HL-60/S4 treated with retinoic acid at 250 ng/mL for 4 days and 3 days (cell line): ENCODE measurements around the gene IL18R1.

Experiments
- in situ Hi-C: fragments of 300-500 bp; cut with MboI; formaldehyde crosslinking; loops from 2 replicates; pipeline ENCODE4 v1.7.0; 2022; ENCODE audit warnings: low sequenced_read_pairs

Gene IL18R1

DNA sequence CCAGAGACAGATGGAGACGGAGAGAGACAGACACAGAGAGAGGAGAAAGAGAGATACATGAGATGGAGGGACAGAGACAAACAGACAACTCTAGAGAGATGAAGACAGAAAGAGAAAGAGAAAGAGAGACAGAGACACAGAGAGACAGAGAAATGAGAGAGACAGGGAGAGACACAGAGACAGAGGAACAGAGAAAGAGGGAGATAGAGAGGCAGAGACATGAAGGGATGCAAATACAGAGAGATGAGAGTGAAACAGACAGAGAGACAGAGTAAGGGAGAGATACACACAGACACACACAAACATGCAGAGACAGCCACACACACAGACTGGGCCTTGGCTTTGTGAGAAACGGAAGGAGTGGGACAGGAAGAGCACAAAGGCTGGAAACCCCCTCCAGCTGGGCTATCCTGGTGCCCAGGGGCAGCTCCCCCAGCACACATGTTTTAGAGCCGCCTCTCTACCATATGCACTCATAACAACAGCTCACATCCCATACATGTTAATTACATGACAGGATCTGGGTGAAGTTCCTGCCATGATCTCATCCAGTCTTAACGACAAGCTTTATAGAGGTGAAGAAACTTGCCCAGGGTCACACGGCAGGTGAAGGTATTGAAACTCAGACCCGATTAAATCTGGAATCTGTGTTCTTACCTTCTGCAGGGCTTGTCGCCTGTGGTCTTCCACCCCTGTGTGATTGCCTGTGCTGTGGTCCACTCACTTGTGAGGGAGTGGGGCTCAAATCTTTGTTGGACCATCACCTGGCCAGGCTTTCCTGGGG is 32.4 kb downstream of the IL18R1 start:
- in situ Hi-C loops: no loop called here

DNA sequence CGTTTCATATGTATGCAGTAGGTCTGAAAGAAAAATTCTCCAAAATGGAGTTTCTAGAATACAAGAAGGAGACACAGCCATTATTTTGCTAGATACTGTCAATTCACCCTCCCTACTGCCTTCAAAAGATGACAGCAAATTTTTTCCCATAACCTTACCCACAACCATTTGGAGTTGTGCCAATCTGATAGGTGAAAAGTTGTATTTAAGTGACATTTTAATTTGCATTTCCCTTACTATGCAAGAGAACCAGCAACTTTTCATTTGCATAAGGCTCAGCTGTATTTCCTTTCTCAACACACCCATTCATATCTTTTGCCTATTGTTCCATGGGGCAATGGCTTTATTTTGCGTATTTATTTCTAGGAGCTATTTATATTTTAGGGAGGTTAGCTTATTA is 36.0 kb downstream of the IL18R1 start:
- in situ Hi-C loops: no loop called here

DNA sequence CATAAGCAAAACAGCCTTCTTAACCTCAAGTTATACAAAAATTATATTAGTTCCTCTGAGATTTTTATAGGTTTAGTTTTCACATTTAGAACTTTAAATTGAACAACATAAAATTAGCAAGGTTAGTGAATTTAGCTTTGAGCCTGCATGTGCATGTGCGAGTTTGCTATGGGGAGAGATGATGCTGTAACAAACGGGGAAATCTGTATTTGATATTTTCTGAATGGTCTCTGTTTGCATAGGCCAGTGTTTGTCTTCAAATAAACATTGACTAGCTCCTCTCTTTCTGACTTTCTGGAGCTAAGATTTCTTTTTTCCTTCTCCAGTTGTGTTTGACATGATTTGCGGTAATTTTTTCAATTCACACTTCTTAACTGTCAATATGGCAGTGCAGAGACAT is 36.5 kb downstream of the IL18R1 start:
- in situ Hi-C loops: no loop called here

DNA sequence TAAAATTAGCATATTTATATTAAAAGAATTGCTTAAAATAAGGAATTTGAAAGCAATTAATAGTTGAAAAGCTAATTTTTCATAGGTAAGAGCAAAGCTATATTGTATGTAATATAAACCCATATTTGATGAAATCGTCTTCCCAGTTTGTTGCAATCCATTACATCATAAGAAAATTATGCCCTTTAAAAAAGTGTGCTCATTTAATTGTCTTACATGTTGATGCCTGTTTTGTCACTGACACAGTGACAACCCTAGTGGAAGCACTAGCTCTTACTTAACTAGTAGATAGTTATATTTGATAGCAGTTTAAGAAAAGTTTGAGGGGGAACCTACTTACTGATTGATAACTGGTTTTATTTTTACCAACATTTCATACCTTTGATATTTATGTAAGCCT is 37.3 kb downstream of the IL18R1 start:
- in situ Hi-C loops: no loop called here

DNA sequence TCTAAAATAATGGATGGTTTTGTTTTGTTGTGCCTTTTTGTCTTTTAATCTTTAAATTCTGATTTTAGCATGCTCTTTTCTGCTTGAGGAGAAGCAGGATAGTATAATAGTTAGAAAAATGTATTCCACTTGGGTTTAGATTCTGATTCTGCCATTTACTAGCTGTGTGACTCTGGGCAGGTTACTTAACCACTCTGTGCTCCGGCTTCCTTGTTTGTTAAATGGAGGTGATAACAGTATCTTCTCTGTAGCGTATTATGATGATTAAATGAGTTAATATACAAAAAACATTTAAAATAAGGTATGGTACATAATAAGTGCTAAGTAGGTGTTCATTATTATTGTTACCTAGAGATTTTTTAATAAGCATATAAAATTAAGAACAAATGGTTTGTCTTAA is 40.4 kb downstream of the IL18R1 start:
- in situ Hi-C loops: no loop called here

DNA sequence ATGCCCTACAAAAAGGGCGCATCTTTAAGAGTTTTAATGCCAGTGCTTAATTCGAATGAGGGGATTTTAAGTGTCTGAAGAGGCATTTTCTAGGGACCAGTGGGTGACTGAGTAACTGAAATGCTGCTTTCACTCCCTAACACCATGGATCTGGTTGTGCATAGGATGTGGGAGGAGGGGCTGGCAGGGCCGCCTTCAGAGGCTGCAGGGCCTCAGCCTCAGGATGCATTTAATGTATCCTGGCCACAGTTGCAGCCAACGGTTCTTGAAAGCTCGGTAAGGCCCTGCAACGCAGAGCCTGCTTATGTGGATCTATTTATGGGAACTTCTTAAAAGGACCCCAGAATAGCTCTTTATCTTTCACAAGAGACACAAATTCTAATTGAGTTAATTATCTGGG is 41.6 kb downstream of the IL18R1 start:
- in situ Hi-C loops: no loop called here

DNA sequence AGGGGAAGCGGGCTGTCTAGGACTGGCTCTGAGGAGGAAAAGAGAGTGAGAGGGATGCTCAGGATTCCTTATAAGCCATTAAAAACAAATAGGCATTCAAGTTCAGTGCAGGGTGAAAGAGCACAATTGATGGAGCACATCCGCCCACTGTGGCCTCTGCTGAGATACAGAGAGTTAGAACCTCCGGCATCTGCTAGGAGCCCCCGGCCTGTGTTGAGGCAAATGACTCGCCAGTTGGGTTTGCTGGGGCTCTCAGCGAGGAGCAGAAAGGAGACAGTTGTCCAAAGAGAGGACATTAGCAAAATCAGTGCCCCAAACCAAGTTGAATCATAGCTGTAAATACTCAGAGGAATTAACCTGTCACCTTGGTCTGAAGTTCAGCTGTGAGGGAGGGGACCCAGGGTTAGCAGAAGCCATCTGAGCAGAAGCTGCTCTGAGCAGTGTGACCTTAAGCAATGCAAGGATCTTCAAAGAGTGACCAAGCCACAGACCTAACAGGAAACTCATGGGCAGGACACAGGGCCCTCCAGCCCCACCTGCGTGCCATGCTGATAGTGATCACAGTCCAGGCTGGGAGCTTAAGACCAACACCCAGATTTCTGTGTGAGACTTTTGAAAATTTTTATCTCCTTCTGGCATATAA is 44.0 kb downstream of the IL18R1 start:
- in situ Hi-C loops: no loop called here

DNA sequence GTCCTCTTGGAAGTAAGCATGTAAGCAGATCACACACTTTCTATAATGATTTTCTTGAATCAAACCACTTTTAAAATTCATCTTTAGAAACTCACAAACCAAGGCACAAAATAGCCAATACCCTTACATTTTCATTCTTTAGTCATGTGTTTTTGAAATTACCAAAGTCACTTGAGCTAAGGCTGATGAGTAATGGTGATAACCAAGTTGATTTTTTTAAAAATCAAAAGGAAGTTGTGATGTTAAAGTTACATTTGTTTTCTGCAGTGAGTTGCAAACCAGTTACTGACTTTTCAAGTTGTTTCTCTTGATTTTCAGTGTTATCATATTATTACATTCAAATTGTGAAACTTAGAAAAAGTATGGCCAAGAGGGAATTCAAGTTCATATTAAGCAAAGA is 45.9 kb downstream of the IL18R1 start:
- in situ Hi-C loops: no loop called here

DNA sequence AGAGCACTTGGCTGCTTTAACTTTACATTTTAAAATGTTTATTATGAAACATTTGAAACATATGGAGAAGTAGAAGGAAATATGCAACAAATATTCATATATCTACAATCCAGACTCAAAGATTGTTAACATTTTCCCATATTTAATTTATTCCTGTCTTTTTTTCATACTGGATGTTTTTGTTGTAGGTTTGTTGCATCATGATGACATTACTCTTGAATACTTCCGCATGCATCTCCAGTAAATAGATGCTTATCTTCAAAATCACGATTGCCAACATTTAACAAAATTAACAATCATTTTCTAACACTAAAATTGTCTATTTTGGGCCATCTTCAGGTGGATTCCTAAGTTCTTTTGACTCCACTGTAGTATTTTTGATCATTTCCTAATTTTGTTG is 46.3 kb downstream of the IL18R1 start:
- in situ Hi-C loops: no loop called here

DNA sequence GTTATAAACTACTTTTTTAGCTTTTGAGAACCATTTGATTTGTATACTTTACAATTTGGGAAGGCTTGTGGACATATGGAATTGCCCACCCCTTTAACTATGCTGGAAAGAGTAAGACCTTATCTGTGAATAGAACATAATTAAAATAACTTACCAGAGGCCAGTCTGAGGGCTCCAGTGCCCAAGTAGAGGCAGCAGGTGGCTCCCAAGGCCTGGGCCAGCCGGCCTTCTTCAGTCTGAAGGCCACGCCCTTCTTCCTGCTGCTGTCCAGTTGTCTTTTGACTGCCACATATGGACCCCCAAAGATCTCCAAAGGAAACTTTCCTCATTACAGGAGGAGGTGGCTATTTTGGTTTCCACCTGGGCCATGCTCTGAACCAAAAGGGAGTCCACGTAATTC is 55.4 kb downstream of the IL18R1 start:
- in situ Hi-C loops: no loop called here

DNA sequence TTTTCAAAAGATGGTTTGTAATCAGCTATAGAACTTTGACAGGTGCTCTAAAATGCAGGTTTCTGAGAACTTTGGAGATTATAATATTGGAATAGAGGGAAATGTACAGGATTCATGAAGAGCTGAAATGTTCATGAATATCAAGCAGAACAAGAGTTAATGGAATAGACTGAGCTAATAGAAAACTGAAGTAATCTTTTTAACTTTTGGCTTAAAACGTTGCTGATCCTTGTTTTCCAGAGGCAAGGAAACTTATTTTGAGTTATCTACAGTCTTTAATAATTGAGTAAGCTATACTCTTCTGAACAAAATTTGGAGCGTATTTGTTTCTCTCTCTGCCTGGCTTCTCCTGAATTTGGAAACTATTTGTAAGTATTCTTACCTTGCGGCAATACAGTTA is 56.6 kb downstream of the IL18R1 start:
- in situ Hi-C loops: no loop called here

DNA sequence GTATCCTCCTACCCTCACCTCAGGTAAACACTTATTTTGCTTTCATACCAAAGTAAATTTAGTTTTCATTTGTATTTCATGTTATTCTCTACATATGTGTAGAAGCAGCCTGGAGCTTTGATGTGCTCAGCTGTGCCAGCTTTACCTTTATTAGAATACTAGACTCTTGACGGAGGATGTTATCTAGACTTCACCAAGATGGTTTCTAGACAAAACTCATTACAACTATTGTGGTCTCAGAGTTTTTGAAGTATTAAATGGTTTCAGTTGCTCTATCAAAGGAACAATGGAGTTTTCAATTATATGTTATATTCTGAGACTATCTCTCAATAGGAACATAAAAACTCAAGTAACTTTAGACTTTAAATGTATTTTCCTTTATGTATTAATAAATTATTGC is 62.4 kb downstream of the IL18R1 start:
- in situ Hi-C loops: no loop called here

DNA sequence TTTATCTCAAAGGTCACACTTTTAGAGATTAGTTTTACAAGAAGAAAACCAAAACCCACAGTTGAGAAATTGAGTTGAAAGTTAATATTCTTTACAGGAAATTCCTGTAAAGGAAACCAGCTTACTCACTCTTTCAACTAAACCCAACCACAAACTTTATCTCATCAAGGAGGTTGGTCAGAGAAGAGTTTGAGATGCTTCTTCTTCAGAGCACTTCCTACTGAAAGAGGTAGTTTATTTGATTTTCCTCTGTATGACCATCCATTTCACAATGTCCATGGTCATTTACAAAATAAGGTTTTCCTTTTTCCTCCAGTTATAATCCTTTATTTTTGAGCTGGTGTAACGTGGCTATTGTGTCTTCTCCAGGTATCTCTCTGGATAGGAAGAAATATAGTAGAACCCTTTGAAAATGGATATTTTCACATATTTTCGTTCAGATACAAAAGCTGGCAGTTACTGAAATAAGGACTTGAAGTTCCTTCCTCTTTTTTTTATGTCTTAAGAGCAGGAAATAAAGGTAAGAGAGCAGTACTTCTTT is 62.9 kb downstream of the IL18R1 start:
- in situ Hi-C loops: no loop called here

DNA sequence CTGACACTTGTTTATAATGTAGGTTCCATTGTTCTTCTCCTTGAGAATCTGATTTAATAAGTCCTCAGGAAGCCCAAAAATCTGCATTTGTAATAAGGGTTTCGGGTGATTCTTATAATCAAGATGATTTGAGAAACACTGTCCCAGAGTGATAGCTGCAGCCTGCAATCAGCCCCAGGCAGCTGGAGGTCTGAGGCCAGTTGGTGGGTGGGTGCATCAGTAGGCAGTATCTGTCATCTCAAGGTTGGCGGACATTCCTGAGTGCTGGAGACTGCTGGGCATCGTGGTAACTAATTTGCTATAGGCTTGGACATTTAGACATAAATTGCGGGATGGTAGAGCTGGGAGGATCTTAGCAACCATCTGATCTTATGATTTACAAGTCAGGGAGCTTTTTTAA is 64.7 kb downstream of the IL18R1 start:
- in situ Hi-C loops: no loop called here

DNA sequence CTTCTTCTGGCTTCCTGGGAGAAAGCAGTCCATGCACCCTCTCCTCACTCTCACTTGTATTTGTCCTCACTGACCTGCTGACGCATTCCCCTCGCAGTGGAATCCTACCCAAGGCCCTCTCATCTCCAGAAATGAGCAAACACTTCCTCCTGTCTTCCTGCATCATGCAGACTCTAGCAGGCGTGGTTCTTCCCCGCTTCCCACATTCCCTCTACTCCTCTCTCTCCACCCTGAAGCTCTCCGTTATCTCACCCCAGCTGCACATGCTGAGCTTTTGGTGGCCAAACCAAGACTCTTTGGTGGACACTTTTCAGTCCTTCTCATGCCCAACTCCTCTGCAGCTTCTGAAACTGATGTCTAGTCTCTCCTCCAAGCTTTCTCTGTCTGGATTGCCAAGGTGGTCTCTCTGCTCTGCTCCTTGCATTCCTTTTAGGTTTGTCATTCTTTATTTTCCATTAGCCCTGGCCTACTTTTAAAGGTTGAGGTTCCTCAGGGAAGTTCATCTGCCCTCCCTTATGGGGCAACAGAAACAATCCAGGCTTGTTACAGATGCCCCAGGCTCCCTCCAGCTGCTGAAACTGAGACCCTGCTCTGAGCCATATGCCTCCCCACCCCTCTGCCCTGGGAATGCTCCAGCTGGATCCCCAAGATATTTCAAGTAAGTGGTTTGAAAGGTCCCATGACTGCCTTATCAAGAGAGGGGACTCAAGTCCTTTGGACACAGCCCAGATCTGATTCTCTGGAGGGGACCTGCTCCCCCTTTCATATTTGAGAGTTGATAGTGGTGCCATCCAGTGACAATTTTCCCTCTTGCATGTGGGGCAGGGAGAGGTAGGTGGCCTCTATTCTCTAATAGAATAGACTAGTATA is 66.5 kb downstream of the IL18R1 start:
- in situ Hi-C loops: no loop called here

DNA sequence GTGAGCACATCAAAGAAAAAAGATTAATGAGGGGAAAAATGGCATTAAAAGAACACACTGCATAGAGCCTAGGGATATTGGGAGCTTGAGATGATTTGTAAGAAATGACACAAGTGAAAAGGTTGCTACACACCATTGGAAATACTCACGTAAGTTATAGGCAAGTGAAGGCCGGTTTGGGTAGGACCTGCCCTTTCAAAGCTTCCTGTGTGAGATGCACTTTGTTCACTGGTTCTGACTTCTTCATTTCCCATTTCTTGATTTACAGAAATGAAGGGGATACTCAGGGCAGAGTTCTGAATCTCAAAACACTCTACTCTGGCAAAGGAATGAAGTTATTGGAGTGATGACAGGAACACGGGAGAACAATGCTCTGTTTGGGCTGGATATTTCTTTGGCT is 67.3 kb downstream of the IL18R1 start, which contains the start of gene IL18RAP:
TSS of gene IL18RAP (plus strand) at position 251 of the 400 bp plus-strand sequence. CDS start at position 369, 118 bp downstream.
- in situ Hi-C loops: no loop called here

DNA sequence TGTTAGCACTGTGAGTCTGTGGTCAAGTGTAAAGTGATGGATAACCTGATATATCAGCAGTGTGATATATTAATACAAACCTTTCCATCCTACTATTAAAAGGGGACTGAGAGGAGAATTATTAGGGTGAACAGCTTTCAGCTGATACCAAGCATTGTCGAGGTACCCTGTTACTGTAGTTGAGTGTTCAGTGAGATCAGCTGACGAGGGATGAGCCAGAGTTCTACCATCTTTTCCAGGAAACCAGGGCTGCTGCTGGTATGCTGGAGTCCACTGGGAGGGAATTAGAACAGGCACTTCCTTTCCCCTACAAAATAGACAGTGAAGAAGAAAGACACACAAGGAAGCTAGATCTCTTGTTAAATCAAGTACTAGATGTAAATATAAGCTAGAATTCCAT is 67.8 kb downstream of the IL18R1 start:
- in situ Hi-C loops: no loop called here

DNA sequence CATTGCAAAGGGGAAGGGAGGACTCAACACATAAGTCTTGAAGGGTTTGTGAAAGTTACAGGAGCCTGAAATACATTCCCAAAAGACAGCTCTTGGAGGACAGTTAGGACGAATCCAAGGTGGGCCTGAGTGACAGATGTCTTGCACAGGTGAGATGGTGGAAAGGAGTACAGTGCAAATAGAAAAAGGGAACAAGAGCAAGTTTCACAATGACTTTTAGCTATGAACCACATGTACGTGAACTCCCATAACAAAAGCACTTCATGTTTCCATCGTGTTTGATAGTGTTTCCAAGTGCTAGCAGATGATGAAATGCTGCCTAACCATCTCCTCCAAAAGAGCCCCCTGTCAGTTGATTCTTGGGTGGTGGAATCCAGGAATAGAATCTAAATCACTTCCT is 69.2 kb downstream of the IL18R1 start:
- in situ Hi-C loops: no loop called here

DNA sequence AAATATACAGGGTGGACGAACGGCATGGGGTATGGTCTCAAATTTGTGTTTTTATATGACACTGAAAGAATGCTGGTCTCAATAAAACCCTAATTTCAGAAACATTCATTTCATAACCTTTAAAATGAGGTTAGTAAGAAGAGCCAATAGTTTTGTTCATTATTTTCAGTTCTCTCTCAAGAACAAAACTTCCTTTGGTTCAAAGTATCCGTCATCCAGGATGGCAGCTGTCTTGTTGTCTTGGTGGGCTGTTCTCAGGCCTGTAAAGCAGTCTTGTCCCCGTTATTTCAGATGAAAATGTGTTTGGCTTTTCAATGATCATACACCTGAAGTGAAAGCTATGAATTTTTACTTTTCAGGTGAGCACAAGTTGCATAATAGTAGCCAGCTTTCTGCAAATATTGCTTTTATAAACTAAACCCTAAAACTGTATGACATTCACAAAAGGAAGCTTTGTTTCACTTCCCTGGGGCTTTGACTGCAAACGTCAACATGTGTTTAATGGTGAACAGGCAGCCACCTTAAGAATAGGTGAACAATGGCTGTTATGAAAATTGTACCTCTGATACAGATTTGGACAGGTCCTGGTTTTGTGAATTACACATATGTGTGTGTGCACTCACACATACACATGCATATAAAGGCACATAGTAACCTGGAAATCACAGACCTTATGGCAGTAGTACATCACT is 70.0 kb downstream of the IL18R1 start:
- in situ Hi-C loops: no loop called here

DNA sequence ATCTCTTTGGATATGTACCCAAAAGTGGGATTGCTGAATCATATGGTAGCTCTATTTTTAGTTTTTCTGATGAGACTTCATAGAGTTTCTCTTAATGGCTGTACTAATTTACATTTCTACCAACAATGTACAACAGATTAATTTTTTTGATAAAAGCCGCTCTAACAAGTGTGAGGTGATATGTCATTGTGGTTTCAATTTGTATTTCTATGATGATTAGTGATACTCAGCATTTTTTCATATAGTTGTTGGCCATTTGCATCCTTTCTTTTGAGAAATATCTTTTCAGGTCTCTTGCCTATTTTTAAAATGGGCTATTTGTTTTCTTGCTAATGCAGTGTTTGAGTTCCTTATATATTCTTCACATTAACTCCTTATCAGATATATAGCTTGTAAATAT is 71.7 kb downstream of the IL18R1 start:
- in situ Hi-C loops: no loop called here

DNA sequence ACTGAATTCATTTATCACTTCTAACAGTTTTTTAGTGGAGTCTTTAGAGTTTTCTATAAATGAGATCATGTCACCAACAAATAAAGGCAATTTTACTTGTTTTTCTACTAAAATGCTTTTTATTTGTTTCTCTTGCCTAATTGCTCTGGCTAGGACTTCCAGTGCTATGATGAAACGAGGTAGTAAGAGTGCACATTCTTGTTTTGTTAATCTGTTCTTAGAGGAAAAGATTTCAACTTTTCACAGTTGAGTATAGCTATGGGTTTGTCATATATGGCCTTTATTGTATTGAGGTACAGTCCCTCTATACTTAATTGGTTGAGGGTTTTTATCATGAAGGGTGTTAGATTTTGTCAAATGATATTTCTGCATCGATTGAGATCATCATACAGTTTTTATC is 73.0 kb downstream of the IL18R1 start:
- in situ Hi-C loops: no loop called here
